Left lung (tissue), 10 donors: Measurements from ENCODE around the gene DSCAML1. TPM values are rescaled to one million over a fixed set of nuclear protein-coding genes. Genes with fewer than 3 reads are reported as not detected.

Experiments used
- ATAC-seq: fragments of 200-7000 bp; cut with Tn5 transposase; one replicate; pipeline ENCODE4 v1.9.1; 2020; ENCODE audit warnings: moderate library complexity
- DNase-seq, 4 donors: peaks; one replicate each; pipeline ENCODE4 v3.0.0-alpha.2; 2013 to 2020
- H3K27ac ChIP-seq, 2 donors: fragments of 200-600 bp; sonication (generic) in 1 of 2; one replicate each; pipeline versions ENCODE4 v1.5.0 to v1.8.0; 2020 to 2021
- H3K27me3 ChIP-seq, 2 donors: fragments of 200-600 bp; sonication (generic) in 1 of 2; one replicate each; pipeline versions ENCODE4 v1.5.0 to v1.8.0; 2020 to 2021
- H3K36me3 ChIP-seq, 2 donors: fragments of 200-600 bp; sonication (generic) in 1 of 2; one replicate each; pipeline versions ENCODE4 v1.5.0 to v1.8.0; 2020 to 2021
- H3K4me1 ChIP-seq, 2 donors: fragments of 200-600 bp; one replicate each; pipeline ENCODE4 v1.8.0; 2021
- H3K4me3 ChIP-seq, 2 donors: fragments of 200-600 bp; sonication (generic) in 1 of 2; one replicate each; pipeline versions ENCODE4 v1.5.0 to v1.8.0; 2020 to 2021; ENCODE audit warnings: mild to moderate bottlenecking in 1 of 2
- H3K9me3 ChIP-seq, 2 donors: fragments of 200-600 bp; sonication (generic) in 1 of 2; one replicate each; pipeline versions ENCODE4 v1.5.0 to v1.8.0; 2020 to 2021
- CTCF ChIP-seq, 2 donors: fragments of 200-600 bp; sonication (generic) in 1 of 2; IDR thresholded peaks; one replicate each; pipeline versions ENCODE4 v1.5.0 to v1.8.0; 2021; ENCODE audit warnings: antibody characterized with exemption in 2 of 2
- intact Hi-C, 2 donors: fragments of 100-400 bp; cut with DNase I; formaldehyde crosslinking; loops; one replicate each; pipeline versions ENCODE4 v1.11.2 to v1.14.2; 2022
- polyA plus RNA-seq, 6 donors: library from polyadenylated mRNA; unstranded; fragments of 120-200 nt; gene quantifications; one replicate each; pipeline ENCODE4 v1.2.1, GENCODE V29; 2013; ENCODE audit not compliant: insufficient read length in 6 of 6
- total RNA-seq, 2 donors: library from RNA; stranded (reverse); fragmentation: NEBNext Ultra II Directional; extraction: Animal tissue kit (Norgen Biotek cat#: 25700); gene quantifications; one replicate each; pipeline ENCODE4 v1.2.1, GENCODE V29; 2021
- donor health status: DM: no; HTN: yes; CAD: no.
- donor health status: DM: no; HTN: no; CAD: no.

DSCAML1 gene
- total and polyA plus RNA-seq, 8 donors, result 0.35 to 1.8 (median 1.2) TPM

DNA sequence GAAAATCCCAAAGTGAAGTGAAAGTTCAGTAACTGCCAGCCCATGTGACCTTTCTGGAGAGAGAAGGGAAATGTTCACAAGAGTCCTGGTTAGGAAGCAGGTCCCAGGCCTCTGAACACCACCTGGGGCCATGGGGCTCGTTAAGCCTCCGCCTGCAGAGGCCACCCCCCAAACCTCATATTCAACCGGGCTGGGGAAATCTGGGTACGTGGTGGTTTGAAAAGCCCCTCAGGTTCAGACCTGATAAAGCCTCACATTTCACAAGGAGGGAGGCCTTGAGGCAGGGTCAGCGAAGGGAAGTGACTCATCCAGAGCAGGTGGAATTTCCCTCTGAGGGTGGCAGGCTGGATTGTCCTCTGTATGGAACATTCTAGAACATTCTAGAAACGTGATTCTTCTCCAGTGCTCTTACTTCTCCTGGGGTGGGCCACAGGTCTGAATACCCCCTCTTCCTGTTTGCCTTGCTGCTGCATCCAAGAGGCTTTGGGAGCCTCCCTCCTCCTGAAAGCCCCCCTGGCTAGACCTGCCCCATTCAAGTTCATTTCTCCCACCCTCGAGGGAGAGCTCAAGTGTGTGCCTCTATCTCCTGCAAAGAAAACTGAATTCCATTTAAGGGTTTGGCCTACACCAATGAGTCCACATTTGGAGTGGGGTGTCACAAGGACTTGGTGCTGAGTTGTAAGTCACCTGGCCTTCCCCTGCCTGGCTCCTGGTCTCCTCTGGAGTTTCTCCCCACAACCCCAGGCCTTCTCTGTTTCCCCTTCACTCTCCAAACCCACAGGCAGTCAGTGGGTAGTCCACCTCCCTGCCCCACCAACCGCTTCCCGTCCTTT, 21.2 kb upstream of the DSCAML1 start:
- Histone ChIP-seq H3K9me3 (no peaks in the 10 kb centered on the region), H3K4me1 (peaks cover 6 to 67% of the 10 kb centered on the region in 2 donors), H3K27ac (peak overlapping the region in 1 of 2 donors; percentile 92), H3K27me3 (no peaks in the 10 kb centered on the region), H3K4me3 (no peak overlapping the region), H3K36me3 (no peaks in the 10 kb centered on the region)
- TF ChIP-seq CTCF (IDR thresholded peaks at IDR 0.05), result peak in 1 of 2 donors; percentile 30
- DNase-seq, result peak in 1 of 4 donors; percentile 61
- intact Hi-C loops, result no loop called here
- ATAC-seq, result peak; percentile 13

DNA sequence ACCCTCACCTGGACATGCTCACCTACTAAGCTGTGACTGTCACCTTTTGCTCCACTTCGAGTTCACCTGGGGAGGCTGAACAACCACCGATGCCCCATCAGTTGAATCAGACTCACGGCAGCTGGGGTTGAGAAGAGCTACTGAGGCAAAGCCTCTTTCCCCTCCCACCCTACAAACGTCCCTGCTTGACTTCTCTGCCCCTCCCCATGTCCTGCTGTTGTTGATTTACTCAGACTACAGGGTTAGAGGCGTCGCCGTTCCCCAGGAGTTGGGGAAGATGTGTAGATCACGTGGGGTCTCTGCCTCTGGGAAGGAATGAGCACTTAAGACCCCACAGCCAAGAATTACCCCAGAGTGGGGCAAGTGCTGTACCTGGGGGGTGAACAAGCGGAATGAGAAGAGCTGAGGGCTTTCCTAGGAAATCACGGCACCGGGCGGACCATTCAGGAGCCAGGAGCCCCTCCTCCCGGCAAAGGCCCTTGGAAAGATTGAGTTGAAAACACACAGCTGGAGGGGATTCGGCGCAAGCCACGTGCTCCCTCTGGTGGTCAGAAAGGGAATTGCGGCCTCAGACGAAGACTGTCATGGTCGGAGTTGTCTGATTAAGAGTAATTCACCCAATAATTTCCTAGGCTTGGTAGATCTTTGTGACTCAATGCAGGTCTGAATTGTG, 20.5 kb upstream of the DSCAML1 start:
- peak; percentile 99 to 100 for TF ChIP-seq CTCF (IDR thresholded peaks at IDR 0.05)
- Histone ChIP-seq H3K9me3 (no peaks in the 10 kb centered on the region), H3K36me3 (no peaks in the 10 kb centered on the region), H3K27ac (peak overlapping the region in 1 of 2 donors; percentile 92), H3K4me1 (peaks cover 6 to 60% of the 10 kb centered on the region in 2 donors), H3K27me3 (no peaks in the 10 kb centered on the region), H3K4me3 (no peak overlapping the region)
- ATAC-seq, result peak; percentile 82
- peak; percentile 84 to 91 (median 88) for DNase-seq
- intact Hi-C loops, result no loop called here

DNA sequence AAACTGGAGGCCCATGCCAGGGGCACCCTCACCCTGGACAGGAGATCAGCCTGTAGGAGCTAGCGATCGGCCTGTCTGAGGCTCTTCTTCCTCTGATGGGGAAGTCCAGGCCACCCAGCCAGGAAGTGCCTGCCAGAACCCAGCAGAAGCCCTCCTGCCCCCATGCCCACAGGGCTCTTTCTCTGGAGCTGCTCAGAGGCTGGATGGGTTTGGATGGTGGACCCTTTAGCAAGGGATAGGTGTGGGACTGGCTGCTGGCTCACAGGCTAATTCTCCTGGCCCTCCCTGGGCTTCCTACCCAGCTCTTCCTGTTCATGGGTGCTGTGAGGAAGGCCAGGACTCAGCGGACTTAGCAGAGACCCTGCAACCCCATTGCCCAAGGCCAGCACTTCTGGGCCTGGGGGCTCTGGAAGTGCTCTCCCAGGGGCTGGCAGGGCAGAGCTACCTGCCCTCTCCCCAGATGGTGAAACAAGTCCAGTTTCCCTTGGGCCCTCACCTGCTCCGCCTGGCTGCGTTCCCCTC, 19.9 kb upstream of the DSCAML1 start:
- H3K4me3 ChIP-seq, result no peak overlapping the region
- no peaks in the 10 kb centered on the region for H3K9me3 ChIP-seq
- no peaks in the 10 kb centered on the region for H3K36me3 ChIP-seq
- intact Hi-C loops, result no loop called here
- H3K4me1 ChIP-seq, result peaks cover 6 to 54% of the 10 kb centered on the region in 2 donors
- ATAC-seq (peak; percentile 4), DNase-seq (peak in 1 of 4 donors; percentile 78)
- no peak for TF ChIP-seq CTCF (IDR thresholded peaks at IDR 0.05)
- H3K27me3 ChIP-seq, result no peaks in the 10 kb centered on the region
- peak overlapping the region in 1 of 2 donors; percentile 92 for H3K27ac ChIP-seq

- H3K4me3 ChIP-seq, result no peak overlapping the region
- H3K27me3 ChIP-seq, result no peaks in the 10 kb centered on the region
- H3K4me1 ChIP-seq, result peaks cover 6 to 53% of the 10 kb centered on the region in 2 donors
- H3K9me3 ChIP-seq, result no peaks in the 10 kb centered on the region
- TF ChIP-seq CTCF (IDR thresholded peaks at IDR 0.05), result no peak
- peak overlapping the region in 1 of 2 donors; percentile 92 for H3K27ac ChIP-seq
- no peak for ATAC-seq
- DNase-seq, result peak in 2 of 4 donors; percentile 37 to 59
- H3K36me3 ChIP-seq, result no peaks in the 10 kb centered on the region
- intact Hi-C loops, result no loop called here
Observed at GRCh38 chr11:117816151-117816741, 19.2 kb upstream of the DSCAML1 start.
